G401.6 (cell line): ENCODE measurements around the gene TNFAIP1.

Experiments used
- FAIRE-seq: peaks from 2 replicates; lab custom pipeline; 2012; peaks lifted over from hg19 to GRCh38; lab: Jason Lieb, UNC

The TNFAIP1 gene

GRCh38 chr17:28372203-28372944 is 36.8 kb downstream of the TNFAIP1 start:
- no peak for FAIRE-seq

GRCh38 chr17:28372945-28373274 is 37.3 kb downstream of the TNFAIP1 start:
- FAIRE-seq: no peak

GRCh38 chr17:28379814-28380801 is 44.5 kb downstream of the TNFAIP1 start:
- no peak for FAIRE-seq

GRCh38 chr17:28381141-28381825 is 45.7 kb downstream of the TNFAIP1 start:
- FAIRE-seq: no peak

- no peak for FAIRE-seq
Measured at GRCh38 chr17:28384281-28385036, 48.9 kb downstream of the TNFAIP1 start.

- FAIRE-seq: no peak
Measured at GRCh38 chr17:28385037-28385400, 49.5 kb downstream of the TNFAIP1 start.

GRCh38 chr17:28385406-28385805 is 49.8 kb downstream of the TNFAIP1 start:
- no peak for FAIRE-seq

GRCh38 chr17:28386391-28386790 is 50.8 kb downstream of the TNFAIP1 start:
- no peak for FAIRE-seq

GRCh38 chr17:28388106-28388505 is 52.5 kb downstream of the TNFAIP1 start:
- no peak for FAIRE-seq

- no peak for FAIRE-seq
Measured at GRCh38 chr17:28390141-28390540, 54.6 kb downstream of the TNFAIP1 start.

- FAIRE-seq: no peak
Measured at GRCh38 chr17:28390563-28390962, 55.0 kb downstream of the TNFAIP1 start.

- FAIRE-seq: no peak
Measured at GRCh38 chr17:28390984-28391383, 55.4 kb downstream of the TNFAIP1 start.

- FAIRE-seq: no peak
Measured at GRCh38 chr17:28391401-28391800, 55.8 kb downstream of the TNFAIP1 start.

- FAIRE-seq: no peak
Measured at GRCh38 chr17:28392491-28392890, 56.9 kb downstream of the TNFAIP1 start.

- FAIRE-seq: peak; percentile 28
Measured at GRCh38 chr17:28394337-28395116, 59.0 kb downstream of the TNFAIP1 start.

- no peak for FAIRE-seq
Measured at GRCh38 chr17:28395426-28395825, 59.9 kb downstream of the TNFAIP1 start.

- no peak for FAIRE-seq
Measured at GRCh38 chr17:28395968-28396367, 60.4 kb downstream of the TNFAIP1 start.
